OCI-LY1 (cell line): ENCODE results near the gene FHIT.

Source experiments
- H2AFZ ChIP-seq: fragments of 200-600 bp; sonication (generic), shearing (Covaris generic); 2 replicates; pipeline ENCODE4 v1.6.0; 2014; ENCODE audit warnings: antibody characterized with exemption, mild to moderate bottlenecking, low read length
- H3F3A ChIP-seq: fragments of 200-600 bp; sonication (generic), shearing (Covaris generic); 2 replicates; pipeline ENCODE4 v1.6.0; 2014; ENCODE audit warnings: mild to moderate bottlenecking, antibody characterized with exemption, low read length, moderate library complexity; ENCODE audit not compliant: insufficient read depth
- H3K27ac ChIP-seq: fragments of 200-600 bp; sonication (generic); 2 replicates; pipeline ENCODE4 v1.5.1; 2014; ENCODE audit warnings: low read length, mixed run types, mild to moderate bottlenecking, low read depth; ENCODE audit not compliant: poor library complexity, severe bottlenecking
- H3K27me3 ChIP-seq: fragments of 200-600 bp; sonication (generic); 2 replicates; pipeline ENCODE4 v1.6.0; 2014; ENCODE audit warnings: antibody characterized with exemption, mild to moderate bottlenecking, low read length, moderate library complexity; ENCODE audit not compliant: insufficient read depth
- H3K36me3 ChIP-seq: fragments of 200-600 bp; sonication (generic); 2 replicates; pipeline ENCODE4 v1.6.1; 2014; ENCODE audit warnings: mild to moderate bottlenecking, antibody characterized with exemption, low read length, moderate library complexity, mixed read lengths; ENCODE audit not compliant: insufficient read depth
- H3K4me1 ChIP-seq: fragments of 200-600 bp; sonication (generic); 2 replicates; pipeline ENCODE4 v1.5.1; 2014; ENCODE audit warnings: mild to moderate bottlenecking, low read length, moderate library complexity; ENCODE audit not compliant: insufficient read depth, severe bottlenecking
- H3K4me2 ChIP-seq: fragments of 200-600 bp; sonication (generic), shearing (Covaris generic); 2 replicates; pipeline ENCODE4 v1.6.1; 2014; ENCODE audit warnings: low read length
- H3K4me3 ChIP-seq: fragments of 200-600 bp; sonication (generic); 2 replicates; pipeline ENCODE4 v1.5.1; 2014; ENCODE audit warnings: low read length, low read depth, mild to moderate bottlenecking, mixed read lengths; ENCODE audit not compliant: poor library complexity, severe bottlenecking
- H3K79me2 ChIP-seq: fragments of 200-600 bp; shearing (Covaris generic); 2 replicates; pipeline ENCODE4 v1.6.1; 2016; ENCODE audit warnings: mixed run types, low read length, mixed read lengths; ENCODE audit not compliant: insufficient read depth
- H3K9ac ChIP-seq: fragments of 200-600 bp; sonication (generic), shearing (Covaris generic); 2 replicates; pipeline ENCODE4 v1.6.1; 2014; ENCODE audit warnings: mild to moderate bottlenecking, low read length, mixed read lengths
- H3K9me2 ChIP-seq: fragments of 200-600 bp; sonication (generic), shearing (Covaris generic); 2 replicates; pipeline ENCODE4 v1.6.1; 2014; ENCODE audit warnings: low read depth, mild to moderate bottlenecking, low read length, mixed read lengths
- H3K9me3 ChIP-seq: fragments of 200-600 bp; shearing (Covaris generic); 2 replicates; pipeline ENCODE4 v1.6.1; 2014; ENCODE audit warnings: low read length, mixed read lengths
- H4K20me1 ChIP-seq: fragments of 200-600 bp; sonication (generic), shearing (Covaris generic); 2 replicates; pipeline ENCODE4 v1.6.0; 2016; ENCODE audit warnings: mild to moderate bottlenecking, low read length; ENCODE audit not compliant: insufficient read depth
- EZH2 ChIP-seq: fragments of 200-600 bp; sonication (generic), shearing (Covaris generic); IDR thresholded peaks from 2 replicates; pipeline ENCODE4 v1.8.0; 2017; ENCODE audit warnings: borderline replicate concordance, mixed run types, mild to moderate bottlenecking, antibody characterized with exemption, low read length, moderate library complexity, mixed read lengths
- TF ChIP-seq, protein P1 (sequence below): fragments of 200-600 bp; sonication (generic), shearing (Covaris generic); IDR thresholded peaks from 2 replicates; pipeline ENCODE4 v1.5.1; 2017; ENCODE audit warnings: mild to moderate bottlenecking, antibody characterized with exemption, low read length, moderate library complexity, mixed read lengths

Gene FHIT

DNA sequence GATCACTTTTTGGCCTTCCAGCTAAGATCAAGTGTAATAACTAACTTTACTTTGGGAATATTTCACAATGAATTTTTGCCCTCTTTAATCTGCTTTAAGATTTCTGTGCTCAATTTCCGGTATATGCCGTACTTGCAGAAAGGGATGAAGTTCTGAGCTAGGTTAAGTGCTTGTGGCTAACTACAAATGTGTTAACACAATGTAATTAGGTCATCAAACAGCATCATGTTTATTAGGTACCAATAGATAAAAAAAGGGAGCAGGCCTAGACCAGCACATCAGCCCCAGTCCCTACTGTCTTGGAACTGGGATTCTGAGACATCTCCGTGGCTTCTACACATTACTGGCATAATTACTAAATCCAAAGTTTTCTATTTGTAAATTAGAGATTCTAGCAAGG, 1268.7 kb downstream of the FHIT start:
- Histone ChIP-seq H3K9ac (no peak overlapping the region), H3F3A (no peaks in the 10 kb centered on the region), H3K79me2 (no peaks in the 10 kb centered on the region), H3K27me3 (no peaks in the 10 kb centered on the region), H4K20me1 (no peaks in the 10 kb centered on the region), H3K4me1 (no peaks in the 10 kb centered on the region), H3K9me3 (no peaks in the 10 kb centered on the region), H3K4me2 (no peak overlapping the region), H2AFZ (no peak overlapping the region), H3K9me2 (no peaks in the 10 kb centered on the region), H3K4me3 (no peak overlapping the region), H3K27ac (no peak overlapping the region), H3K36me3 (no peaks in the 10 kb centered on the region)
- no peak for TF ChIP-seq EZH2
- TF ChIP-seq, protein P1, sequence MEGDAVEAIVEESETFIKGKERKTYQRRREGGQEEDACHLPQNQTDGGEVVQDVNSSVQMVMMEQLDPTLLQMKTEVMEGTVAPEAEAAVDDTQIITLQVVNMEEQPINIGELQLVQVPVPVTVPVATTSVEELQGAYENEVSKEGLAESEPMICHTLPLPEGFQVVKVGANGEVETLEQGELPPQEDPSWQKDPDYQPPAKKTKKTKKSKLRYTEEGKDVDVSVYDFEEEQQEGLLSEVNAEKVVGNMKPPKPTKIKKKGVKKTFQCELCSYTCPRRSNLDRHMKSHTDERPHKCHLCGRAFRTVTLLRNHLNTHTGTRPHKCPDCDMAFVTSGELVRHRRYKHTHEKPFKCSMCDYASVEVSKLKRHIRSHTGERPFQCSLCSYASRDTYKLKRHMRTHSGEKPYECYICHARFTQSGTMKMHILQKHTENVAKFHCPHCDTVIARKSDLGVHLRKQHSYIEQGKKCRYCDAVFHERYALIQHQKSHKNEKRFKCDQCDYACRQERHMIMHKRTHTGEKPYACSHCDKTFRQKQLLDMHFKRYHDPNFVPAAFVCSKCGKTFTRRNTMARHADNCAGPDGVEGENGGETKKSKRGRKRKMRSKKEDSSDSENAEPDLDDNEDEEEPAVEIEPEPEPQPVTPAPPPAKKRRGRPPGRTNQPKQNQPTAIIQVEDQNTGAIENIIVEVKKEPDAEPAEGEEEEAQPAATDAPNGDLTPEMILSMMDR, result no peak

DNA sequence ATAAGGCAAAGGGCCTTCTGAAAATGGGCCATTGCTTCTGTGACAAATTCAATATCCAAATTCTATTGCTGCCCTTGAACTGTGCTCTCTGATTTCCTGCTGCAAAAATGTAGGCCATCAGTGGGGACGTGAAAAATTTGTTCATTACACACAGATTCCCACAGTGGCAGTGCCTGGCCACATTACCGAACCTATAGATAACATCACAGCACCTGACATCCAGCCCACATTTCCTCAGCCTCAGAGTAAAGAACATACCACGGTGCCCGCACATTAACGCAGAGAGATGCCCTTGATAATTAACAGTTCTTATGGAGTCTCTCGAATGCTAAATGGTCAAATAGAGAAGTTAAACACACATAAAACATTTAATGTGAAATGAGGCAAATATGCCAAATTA, 1269.9 kb downstream of the FHIT start:
- no peak for TF ChIP-seq EZH2
- TF ChIP-seq, protein P1, result no peak
- no peaks in the 10 kb centered on the region for H3K36me3 ChIP-seq
- no peaks in the 10 kb centered on the region for H3K27me3 ChIP-seq
- H3K27ac ChIP-seq, result no peak overlapping the region
- no peak overlapping the region for H2AFZ ChIP-seq
- no peaks in the 10 kb centered on the region for H3K9me2 ChIP-seq
- no peaks in the 10 kb centered on the region for H3K9me3 ChIP-seq
- no peaks in the 10 kb centered on the region for H4K20me1 ChIP-seq
- no peaks in the 10 kb centered on the region for H3F3A ChIP-seq
- no peaks in the 10 kb centered on the region for H3K4me1 ChIP-seq
- no peaks in the 10 kb centered on the region for H3K79me2 ChIP-seq
- no peak overlapping the region for H3K4me3 ChIP-seq
- no peak overlapping the region for H3K4me2 ChIP-seq
- H3K9ac ChIP-seq, result no peak overlapping the region

DNA sequence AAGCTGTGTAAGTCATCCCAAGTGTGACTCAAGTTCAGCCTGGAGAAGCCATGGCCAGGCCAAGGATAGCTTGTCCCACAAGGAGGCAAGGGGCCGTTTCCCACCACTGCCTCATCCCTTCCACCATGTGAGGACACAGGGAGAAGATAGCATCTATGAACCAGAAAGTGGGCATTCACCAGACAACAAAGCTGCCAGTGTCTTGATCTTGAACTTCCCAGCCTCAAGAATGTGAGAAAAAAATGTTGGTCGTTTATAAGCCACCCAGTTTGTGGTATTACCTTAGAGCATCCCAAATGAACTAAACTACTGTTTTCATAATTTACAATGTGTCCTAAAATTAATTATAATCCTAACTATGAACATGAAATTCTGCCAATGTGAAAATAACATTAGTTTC, 1270.7 kb downstream of the FHIT start:
- no peak overlapping the region for H2AFZ ChIP-seq
- H3K4me3 ChIP-seq, result no peak overlapping the region
- no peak overlapping the region for H3K9ac ChIP-seq
- no peak overlapping the region for H3K27ac ChIP-seq
- no peaks in the 10 kb centered on the region for H3K4me1 ChIP-seq
- no peak overlapping the region for H3K4me2 ChIP-seq
- H3K36me3 ChIP-seq, result no peaks in the 10 kb centered on the region
- no peaks in the 10 kb centered on the region for H3K9me2 ChIP-seq
- H3K79me2 ChIP-seq, result no peaks in the 10 kb centered on the region
- H4K20me1 ChIP-seq, result no peaks in the 10 kb centered on the region
- no peaks in the 10 kb centered on the region for H3K9me3 ChIP-seq
- no peaks in the 10 kb centered on the region for H3K27me3 ChIP-seq
- H3F3A ChIP-seq, result no peaks in the 10 kb centered on the region
- no peak for TF ChIP-seq EZH2
- TF ChIP-seq, protein P1, result no peak
